GM12878 (cell line): ENCODE results near the gene INF2. TPM values are rescaled to one million over a fixed set of nuclear protein-coding genes. Genes with fewer than 3 reads are reported as not detected.
A peak's percentile ranks its signal among the peaks of the same experiment; 100 is the strongest.

ENCODE experiments used
- ATAC-seq: fragments of 200-7000 bp; cut with Tn5 transposase; 3 replicates; pipeline ENCODE4 v1.9.1; 2020; ENCODE audit warnings: mild to moderate bottlenecking, moderate library complexity
- BruUV-seq: library from RNA; stranded (reverse); fragments of 400-500 nt; replicated peaks from 2 replicates; lab custom pipeline; 2021; lab: Mats Ljungman, UMichigan
- CTCF ChIA-PET: fragments of 300-600 bp; sonication (Branson Sonifier 250); formaldehyde crosslinking; extraction: SDS; loops from one replicate; lab custom pipeline; 2021; ENCODE audit warnings: inconsistent platforms; lab: Yijun Ruan, JAX
- POLR2A ChIA-PET: fragments of 350-600 bp; formaldehyde crosslinking; extraction: SDS; loops from one replicate; lab custom pipeline; 2021; ENCODE audit warnings: inconsistent platforms; lab: Charles Lee
- RAD21 ChIA-PET: fragments of 300-600 bp; sonication (Branson Sonifier 250); formaldehyde crosslinking; loops from one replicate; lab custom pipeline; 2023; ENCODE audit warnings: antibody characterized with exemption; ENCODE audit not compliant: unreplicated experiment; lab: Charles Lee
- SMC1A ChIA-PET: fragments of 300-600 bp; sonication (Branson Sonifier 250); formaldehyde crosslinking; loops from one replicate; lab custom pipeline; 2023; ENCODE audit not compliant: unreplicated experiment, uncharacterized antibody; lab: Charles Lee
- DNase-seq: peaks from one replicate; pipeline ENCODE4 v3.0.0-alpha.2; 2011; ENCODE audit warnings: low read depth, low spot score
- FAIRE-seq: peaks from 3 replicates; lab custom pipeline; 2011; peaks lifted over from hg19 to GRCh38; lab: Jason Lieb, UNC
- H2AFZ ChIP-seq: 2 replicates; pipeline ENCODE4 v1.6.0; 2011; ENCODE audit warnings: low read depth, low read length, control low read depth; ENCODE audit not compliant: control insufficient read depth
- H3K27ac ChIP-seq: 2 replicates; pipeline ENCODE4 v1.5.1; 2011; ENCODE audit warnings: control low read depth; ENCODE audit not compliant: control insufficient read depth, insufficient read depth
- H3K27me3 ChIP-seq, 2 experiments: replicated peaks in 1 of 2; 2 replicates each; pipeline versions ENCODE4 v1.6.0 to v1.6.1; 2011; ENCODE audit warnings: low read length in 1 of 2; ENCODE audit not compliant: control insufficient read depth in 2 of 2, insufficient read depth in 2 of 2
- H3K36me3 ChIP-seq, 2 experiments: 2 replicates each; pipeline ENCODE4 v1.5.1; 2011; ENCODE audit warnings: low read length in 1 of 2; ENCODE audit not compliant: control insufficient read depth in 2 of 2, insufficient read depth in 2 of 2
- H3K4me1 ChIP-seq: 2 replicates; pipeline ENCODE4 v1.6.1; 2011; ENCODE audit warnings: mild to moderate bottlenecking, low read length, moderate library complexity, mixed read lengths; ENCODE audit not compliant: control insufficient read depth, insufficient read depth
- H3K4me2 ChIP-seq: 2 replicates; pipeline ENCODE4 v1.6.0; 2011; ENCODE audit warnings: control low read depth; ENCODE audit not compliant: control insufficient read depth, insufficient read depth
- H3K4me3 ChIP-seq: fragments of 200-600 bp; sonication (generic); 2 replicates; pipeline ENCODE4 v1.5.1; 2016
- H3K79me2 ChIP-seq: 2 replicates; pipeline ENCODE4 v1.6.0; 2011; ENCODE audit warnings: low read length; ENCODE audit not compliant: control insufficient read depth, insufficient read depth
- H3K9ac ChIP-seq: 2 replicates; pipeline ENCODE4 v1.8.0; 2011; ENCODE audit warnings: low read length, control low read depth, mixed read lengths; ENCODE audit not compliant: control insufficient read depth, insufficient read depth
- H3K9me3 ChIP-seq: replicated peaks from 3 replicates; pipeline ENCODE4 v1.5.1; 2011; ENCODE audit warnings: mild to moderate bottlenecking, low read length; ENCODE audit not compliant: control insufficient read depth, insufficient read depth
- H4K20me1 ChIP-seq: 2 replicates; pipeline ENCODE4 v1.6.0; 2011; ENCODE audit not compliant: control insufficient read depth, insufficient read depth
- CBFB ChIP-seq: IDR thresholded peaks from 2 replicates; pipeline ENCODE4 v1.6.1; 2016; ENCODE audit warnings: antibody characterized with exemption, low read depth
- EGR1 ChIP-seq, 2 experiments: IDR thresholded peaks; 1 replicate in 1 of 2; 2 replicates in 1 of 2; pipeline ENCODE4 v1.6.1; 2011 to 2012; ENCODE audit warnings: low read depth in 2 of 2, low read length in 2 of 2, borderline replicate concordance in 1 of 2, mild to moderate bottlenecking in 1 of 2, moderate library complexity in 1 of 2
- GATAD2B ChIP-seq: fragments of 450-650 bp; conservative IDR thresholded peaks from 2 replicates; pipeline ENCODE4 v1.6.1; 2017; ENCODE audit warnings: low read depth, mild to moderate bottlenecking, moderate library complexity
- KDM1A ChIP-seq: fragments of 200-600 bp; sonication (generic); IDR thresholded peaks from 2 replicates; pipeline ENCODE4 v1.6.1; 2016; ENCODE audit warnings: borderline replicate concordance
- NR2C1 ChIP-seq: fragments of 450-650 bp; IDR thresholded peaks from 2 replicates; pipeline ENCODE4 v1.6.1; 2017; ENCODE audit warnings: antibody characterized with exemption, mild to moderate bottlenecking, moderate library complexity
- NR2F1 ChIP-seq: fragments of 450-650 bp; conservative IDR thresholded peaks from 2 replicates; pipeline ENCODE4 v1.6.1; 2017; ENCODE audit warnings: mild to moderate bottlenecking
- PML ChIP-seq: IDR thresholded peaks from 2 replicates; pipeline ENCODE4 v1.6.1; 2012; ENCODE audit warnings: low read length, inconsistent platforms
- SMARCA5 ChIP-seq: fragments of 450-650 bp; IDR thresholded peaks from 2 replicates; pipeline ENCODE4 v1.6.1; 2017; ENCODE audit warnings: mild to moderate bottlenecking
- TBL1XR1 ChIP-seq: IDR thresholded peaks from 2 replicates; pipeline ENCODE4 v1.6.1; 2012; ENCODE audit warnings: low read depth, low read length, improper control_type of control experiment
- TCF7 ChIP-seq: IDR thresholded peaks from 2 replicates; pipeline ENCODE4 v1.6.1; 2014; ENCODE audit warnings: antibody characterized with exemption, borderline replicate concordance
- ZZZ3 ChIP-seq: IDR thresholded peaks from 2 replicates; pipeline ENCODE4 v1.6.1; 2011; ENCODE audit warnings: low read depth; ENCODE audit not compliant: control insufficient read depth, insufficient read length
- WGBS: methylation state at CpG from one replicate; pipeline ENCODE4 v1.1.6; 2016; ENCODE audit warnings: low lambda C conversion rate; ENCODE audit not compliant: insufficient replicate concordance, insufficient coverage; ENCODE audit errors: missing lambda C conversion rate; 5-methylcytosine and 5-hydroxymethylcytosine counted together
- in situ Hi-C: fragments of 300-500 bp; cut with MboI; formaldehyde crosslinking; loops from 9 replicates; pipeline ENCODE4 v1.14.3; 2018; ENCODE audit warnings: mixed read lengths
- intact Hi-C: fragments of 100-400 bp; cut with micrococcal nuclease; formaldehyde crosslinking; loops from one replicate; pipeline ENCODE4 v1.14.2; 2022; ENCODE audit not compliant: unreplicated experiment
- polyA plus RNA-seq, 11 experiments: library from polyadenylated mRNA; depleted of rRNA in 4 of 11; unstranded in 6 of 11; stranded (reverse) in 5 of 11; fragments of >200 nt; fragmentation: Nextera tagmentation in 4 of 11; fragmentation: Illumina TruSeq in 1 of 11; extraction: Ambion mirVana in 4 of 11; extraction: Trizol in 1 of 11; gene quantifications; 1 replicate in 1 of 11; 2 replicates in 10 of 11; pipeline versions ENCODE4 v1.2.1 to v1.2.3, GENCODE V29; 2011 to 2016; ENCODE audit warnings: inconsistent platforms in 2 of 11, missing spikeins in 2 of 11, low read depth in 1 of 11
- total RNA-seq, 4 experiments: library from RNA; depleted of rRNA in 3 of 4; stranded (reverse); fragments of >200 nt in 3 of 4; fragmentation: Illumina TruSeq in 1 of 4; extraction: Trizol in 1 of 4; gene quantifications; 2 replicates each; pipeline versions ENCODE4 v1.2.1 to v1.2.3, GENCODE V29; 2013 to 2021
- TF ChIP-seq, protein P1 (sequence below): fragments of 450-650 bp; IDR thresholded peaks from 2 replicates; pipeline ENCODE4 v1.6.1; 2016; ENCODE audit warnings: mild to moderate bottlenecking
- TF ChIP-seq, protein P2 (sequence below): IDR thresholded peaks from 2 replicates; pipeline ENCODE4 v1.6.1; 2012; ENCODE audit warnings: improper control_type of control experiment, low read depth, low read length; ENCODE audit not compliant: insufficient replicate concordance
- TF ChIP-seq, protein P3 (sequence below): IDR thresholded peaks from 2 replicates; pipeline ENCODE4 v1.6.1; 2012; ENCODE audit warnings: low read depth, low read length, improper control_type of control experiment
- TF ChIP-seq, protein P4 (sequence below): fragments of 450-650 bp; IDR thresholded peaks from 2 replicates; pipeline ENCODE4 v1.6.1; 2017; ENCODE audit warnings: low read depth, mild to moderate bottlenecking, moderate library complexity

The INF2 gene
- total and polyA plus RNA-seq, 10 of the 15 experiments (the other 5 are each of a cell fraction or from before 2014, with no cell fraction given), result 0.72 to 43.2 (median 8.3) TPM

DNA sequence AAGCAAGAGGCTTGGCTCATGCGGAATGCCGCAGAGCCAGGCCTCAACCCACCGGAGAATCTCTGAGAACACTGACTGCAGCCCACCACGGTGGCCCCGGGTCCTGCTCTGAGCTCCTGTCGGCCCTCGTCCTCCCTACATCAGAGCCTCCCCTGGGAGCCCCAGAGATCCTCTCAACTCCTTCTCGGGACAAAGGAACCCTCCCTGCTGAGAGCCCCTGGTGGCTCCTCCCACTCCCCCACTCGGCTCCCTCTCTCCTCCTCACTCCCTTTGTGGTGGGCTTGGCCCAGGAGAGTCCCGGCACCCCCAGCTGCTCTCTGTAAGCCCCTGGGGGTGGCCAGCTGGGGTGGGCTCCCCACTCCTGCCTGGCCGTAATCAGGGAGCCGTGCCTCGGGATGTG is 11.1 kb upstream of the INF2 start:
- intact Hi-C loops, result no loop called here
- peaks cover 36% of the 10 kb centered on the region for H3K4me1 ChIP-seq
- WGBS, result 8% methylated on average over 11 of the region's 13 CpGs
- peak; percentile 7 for ATAC-seq
- peak overlapping the region; percentile 75 for H3K9ac ChIP-seq
- in situ Hi-C loops, result no loop called here
- ChIA-PET SMC1A (interaction anchor here (1.2 to 5.4 kb wide), 4 partner anchors 8 to 20 kb away, joined by 3 to 60 read pairs (median 8); no protein-coding TSS in a partner anchor), CTCF (interaction anchor here (0.6 to 8.3 kb wide), 6 partner anchors 10 to 282 kb away, joined by 3 to 72 read pairs (median 3); no protein-coding TSS in a partner anchor), RAD21 (interaction anchor here (1.0 to 2.4 kb wide), 4 partner anchors 10 to 30 kb away, joined by 3 to 29 read pairs (median 4); no protein-coding TSS in a partner anchor), POLR2A (interaction anchor here (0.8 to 3.5 kb wide), 5 partner anchors 8 to 19 kb away, joined by 3 to 49 read pairs (median 5); no protein-coding TSS in a partner anchor)
- no peaks in the 10 kb centered on the region for H3K27me3 ChIP-seq
- peak overlapping the region; percentile 81 for H3K27ac ChIP-seq
- no peaks in the 10 kb centered on the region for H3K36me3 ChIP-seq
- H2AFZ ChIP-seq, result peak overlapping the region; percentile 53
- FAIRE-seq, result peak; percentile 47
- peaks cover 4% of the 10 kb centered on the region; the same call in 1 of the 3 replicates for H3K9me3 ChIP-seq
- H4K20me1 ChIP-seq, result no peaks in the 10 kb centered on the region
- H3K4me3 ChIP-seq, result peak overlapping the region; percentile 65
- DNase-seq, result no peak
- peak overlapping the region; percentile 78 for H3K4me2 ChIP-seq
- BruUV-seq, result no TSS peak
- H3K79me2 ChIP-seq, result no peaks in the 10 kb centered on the region
- TF ChIP-seq, protein P1, sequence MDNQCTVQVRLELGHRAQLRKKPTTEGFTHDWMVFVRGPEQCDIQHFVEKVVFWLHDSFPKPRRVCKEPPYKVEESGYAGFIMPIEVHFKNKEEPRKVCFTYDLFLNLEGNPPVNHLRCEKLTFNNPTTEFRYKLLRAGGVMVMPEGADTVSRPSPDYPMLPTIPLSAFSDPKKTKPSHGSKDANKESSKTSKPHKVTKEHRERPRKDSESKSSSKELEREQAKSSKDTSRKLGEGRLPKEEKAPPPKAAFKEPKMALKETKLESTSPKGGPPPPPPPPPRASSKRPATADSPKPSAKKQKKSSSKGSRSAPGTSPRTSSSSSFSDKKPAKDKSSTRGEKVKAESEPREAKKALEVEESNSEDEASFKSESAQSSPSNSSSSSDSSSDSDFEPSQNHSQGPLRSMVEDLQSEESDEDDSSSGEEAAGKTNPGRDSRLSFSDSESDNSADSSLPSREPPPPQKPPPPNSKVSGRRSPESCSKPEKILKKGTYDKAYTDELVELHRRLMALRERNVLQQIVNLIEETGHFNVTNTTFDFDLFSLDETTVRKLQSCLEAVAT, result no peak
- TF ChIP-seq TBL1XR1, result no peak
- TF ChIP-seq NR2C1, result no peak
- TF ChIP-seq KDM1A, result no peak
- TF ChIP-seq CBFB, result no peak
- TF ChIP-seq ZZZ3, result no peak
- TF ChIP-seq SMARCA5, result no peak
- TF ChIP-seq, protein P2, sequence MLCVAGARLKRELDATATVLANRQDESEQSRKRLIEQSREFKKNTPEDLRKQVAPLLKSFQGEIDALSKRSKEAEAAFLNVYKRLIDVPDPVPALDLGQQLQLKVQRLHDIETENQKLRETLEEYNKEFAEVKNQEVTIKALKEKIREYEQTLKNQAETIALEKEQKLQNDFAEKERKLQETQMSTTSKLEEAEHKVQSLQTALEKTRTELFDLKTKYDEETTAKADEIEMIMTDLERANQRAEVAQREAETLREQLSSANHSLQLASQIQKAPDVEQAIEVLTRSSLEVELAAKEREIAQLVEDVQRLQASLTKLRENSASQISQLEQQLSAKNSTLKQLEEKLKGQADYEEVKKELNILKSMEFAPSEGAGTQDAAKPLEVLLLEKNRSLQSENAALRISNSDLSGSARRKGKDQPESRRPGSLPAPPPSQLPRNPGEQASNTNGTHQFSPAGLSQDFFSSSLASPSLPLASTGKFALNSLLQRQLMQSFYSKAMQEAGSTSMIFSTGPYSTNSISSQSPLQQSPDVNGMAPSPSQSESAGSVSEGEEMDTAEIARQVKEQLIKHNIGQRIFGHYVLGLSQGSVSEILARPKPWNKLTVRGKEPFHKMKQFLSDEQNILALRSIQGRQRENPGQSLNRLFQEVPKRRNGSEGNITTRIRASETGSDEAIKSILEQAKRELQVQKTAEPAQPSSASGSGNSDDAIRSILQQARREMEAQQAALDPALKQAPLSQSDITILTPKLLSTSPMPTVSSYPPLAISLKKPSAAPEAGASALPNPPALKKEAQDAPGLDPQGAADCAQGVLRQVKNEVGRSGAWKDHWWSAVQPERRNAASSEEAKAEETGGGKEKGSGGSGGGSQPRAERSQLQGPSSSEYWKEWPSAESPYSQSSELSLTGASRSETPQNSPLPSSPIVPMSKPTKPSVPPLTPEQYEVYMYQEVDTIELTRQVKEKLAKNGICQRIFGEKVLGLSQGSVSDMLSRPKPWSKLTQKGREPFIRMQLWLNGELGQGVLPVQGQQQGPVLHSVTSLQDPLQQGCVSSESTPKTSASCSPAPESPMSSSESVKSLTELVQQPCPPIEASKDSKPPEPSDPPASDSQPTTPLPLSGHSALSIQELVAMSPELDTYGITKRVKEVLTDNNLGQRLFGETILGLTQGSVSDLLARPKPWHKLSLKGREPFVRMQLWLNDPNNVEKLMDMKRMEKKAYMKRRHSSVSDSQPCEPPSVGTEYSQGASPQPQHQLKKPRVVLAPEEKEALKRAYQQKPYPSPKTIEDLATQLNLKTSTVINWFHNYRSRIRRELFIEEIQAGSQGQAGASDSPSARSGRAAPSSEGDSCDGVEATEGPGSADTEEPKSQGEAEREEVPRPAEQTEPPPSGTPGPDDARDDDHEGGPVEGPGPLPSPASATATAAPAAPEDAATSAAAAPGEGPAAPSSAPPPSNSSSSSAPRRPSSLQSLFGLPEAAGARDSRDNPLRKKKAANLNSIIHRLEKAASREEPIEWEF, result no peak
- TF ChIP-seq NR2F1, result no peak
- no peak for TF ChIP-seq EGR1 (IDR thresholded peaks at IDR 0.05; ENCODE audit: borderline replicate concordance in 1 of 2, low read depth in 2 of 2, low read length in 2 of 2)
- TF ChIP-seq GATAD2B, result no peak
- TF ChIP-seq, protein P3, sequence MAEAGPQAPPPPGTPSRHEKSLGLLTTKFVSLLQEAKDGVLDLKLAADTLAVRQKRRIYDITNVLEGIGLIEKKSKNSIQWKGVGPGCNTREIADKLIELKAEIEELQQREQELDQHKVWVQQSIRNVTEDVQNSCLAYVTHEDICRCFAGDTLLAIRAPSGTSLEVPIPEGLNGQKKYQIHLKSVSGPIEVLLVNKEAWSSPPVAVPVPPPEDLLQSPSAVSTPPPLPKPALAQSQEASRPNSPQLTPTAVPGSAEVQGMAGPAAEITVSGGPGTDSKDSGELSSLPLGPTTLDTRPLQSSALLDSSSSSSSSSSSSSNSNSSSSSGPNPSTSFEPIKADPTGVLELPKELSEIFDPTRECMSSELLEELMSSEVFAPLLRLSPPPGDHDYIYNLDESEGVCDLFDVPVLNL, result no peak
- no peak for TF ChIP-seq PML
- TF ChIP-seq TCF7, result no peak
- TF ChIP-seq, protein P4, sequence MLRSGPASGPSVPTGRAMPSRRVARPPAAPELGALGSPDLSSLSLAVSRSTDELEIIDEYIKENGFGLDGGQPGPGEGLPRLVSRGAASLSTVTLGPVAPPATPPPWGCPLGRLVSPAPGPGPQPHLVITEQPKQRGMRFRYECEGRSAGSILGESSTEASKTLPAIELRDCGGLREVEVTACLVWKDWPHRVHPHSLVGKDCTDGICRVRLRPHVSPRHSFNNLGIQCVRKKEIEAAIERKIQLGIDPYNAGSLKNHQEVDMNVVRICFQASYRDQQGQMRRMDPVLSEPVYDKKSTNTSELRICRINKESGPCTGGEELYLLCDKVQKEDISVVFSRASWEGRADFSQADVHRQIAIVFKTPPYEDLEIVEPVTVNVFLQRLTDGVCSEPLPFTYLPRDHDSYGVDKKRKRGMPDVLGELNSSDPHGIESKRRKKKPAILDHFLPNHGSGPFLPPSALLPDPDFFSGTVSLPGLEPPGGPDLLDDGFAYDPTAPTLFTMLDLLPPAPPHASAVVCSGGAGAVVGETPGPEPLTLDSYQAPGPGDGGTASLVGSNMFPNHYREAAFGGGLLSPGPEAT, result no peak
